GM18868 (cell line): ENCODE data around the gene TSC2.
"Not testable (repeated sequence)": the region's sequence is repeated elsewhere in the genome, so short reads cannot be mapped to it uniquely, and the experiment has no call there.

Source experiments
- ATAC-seq: cut with Tn5 transposase; IDR thresholded peaks from one replicate; pipeline ENCODE4 v1.9.1; 2021; ENCODE audit warnings: mild to moderate bottlenecking, moderate library complexity; ENCODE audit not compliant: unreplicated experiment

The TSC2 gene

DNA sequence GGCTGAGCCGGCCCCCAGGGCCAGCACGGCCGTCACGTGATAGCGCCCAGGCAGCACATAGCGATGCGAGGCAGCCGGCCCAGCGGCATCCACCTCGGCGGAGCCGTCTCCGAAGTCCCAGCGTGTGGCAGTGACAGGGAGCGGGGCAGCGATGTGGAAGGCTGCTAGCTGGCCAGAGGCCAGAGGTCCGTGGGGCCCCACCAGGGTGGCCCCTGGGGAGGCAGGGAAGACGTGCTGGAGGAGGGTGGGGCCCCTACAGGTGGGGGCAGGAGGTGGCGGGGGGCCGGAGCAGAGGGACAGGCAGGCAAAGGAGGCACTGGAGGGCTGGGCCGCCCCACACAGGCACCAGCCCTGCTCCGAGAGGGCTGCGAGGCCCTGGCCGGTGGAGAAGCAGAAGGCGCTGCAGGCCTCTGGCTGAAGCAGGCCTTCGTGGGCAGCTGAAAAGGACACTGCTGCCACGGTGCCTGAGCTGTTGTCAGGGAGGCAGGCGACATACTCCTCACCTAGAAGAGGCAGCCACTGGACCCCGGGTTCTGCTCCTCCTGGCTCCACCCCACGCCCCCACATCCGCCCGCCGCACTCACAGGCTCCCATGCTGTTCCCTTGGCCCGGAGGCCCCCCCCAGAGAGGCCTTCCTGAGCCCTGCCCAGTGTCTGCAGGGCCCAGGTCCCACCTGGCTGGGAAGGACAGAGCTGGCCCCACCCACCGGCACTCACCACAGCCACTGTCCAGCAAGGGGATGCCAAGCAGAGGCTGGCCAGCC lies 70.4 kb downstream of the TSC2 start:
- not testable (repeated sequence) for ATAC-seq

DNA sequence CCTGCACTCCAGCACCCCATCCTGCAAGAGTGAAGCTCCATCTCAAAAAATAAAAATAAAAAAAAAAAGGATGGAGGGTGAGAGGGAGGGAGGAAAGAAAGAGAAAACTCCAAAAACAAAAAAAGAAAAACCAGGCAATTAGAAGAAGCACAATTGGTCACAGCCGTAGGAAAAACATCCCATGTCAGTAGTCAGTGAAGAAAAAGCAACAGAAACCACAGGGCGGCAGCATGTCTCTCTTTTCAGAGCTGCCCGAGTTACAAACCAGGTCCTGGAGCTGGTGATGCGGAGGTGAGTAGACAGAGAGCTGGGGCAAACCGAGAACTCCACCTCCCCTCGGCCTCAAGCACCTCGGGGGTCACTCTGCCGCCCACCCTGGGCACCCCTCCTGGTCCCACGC lies 73.5 kb downstream of the TSC2 start:
- ATAC-seq, result not testable (repeated sequence)

DNA sequence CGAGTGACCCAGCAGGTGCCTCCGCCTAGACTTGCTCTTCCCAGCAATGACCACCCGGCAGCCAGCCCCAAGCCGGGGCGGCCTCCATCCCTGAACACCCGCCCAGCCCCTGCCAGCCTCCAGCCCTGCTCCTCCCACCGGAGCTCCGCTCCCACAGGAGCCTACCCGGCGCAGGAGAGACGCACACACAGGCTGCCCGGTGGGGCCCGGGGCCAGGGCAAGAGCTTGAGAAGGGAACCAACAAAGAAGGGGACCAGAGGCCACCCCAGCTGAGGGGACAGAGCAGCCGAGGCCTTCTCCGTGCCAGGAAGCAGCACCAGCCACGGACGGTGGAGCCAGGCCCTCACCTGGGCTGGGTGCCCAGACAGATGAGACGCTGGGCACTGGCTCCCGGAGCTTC lies 74.1 kb downstream of the TSC2 start:
- no peak for ATAC-seq

DNA sequence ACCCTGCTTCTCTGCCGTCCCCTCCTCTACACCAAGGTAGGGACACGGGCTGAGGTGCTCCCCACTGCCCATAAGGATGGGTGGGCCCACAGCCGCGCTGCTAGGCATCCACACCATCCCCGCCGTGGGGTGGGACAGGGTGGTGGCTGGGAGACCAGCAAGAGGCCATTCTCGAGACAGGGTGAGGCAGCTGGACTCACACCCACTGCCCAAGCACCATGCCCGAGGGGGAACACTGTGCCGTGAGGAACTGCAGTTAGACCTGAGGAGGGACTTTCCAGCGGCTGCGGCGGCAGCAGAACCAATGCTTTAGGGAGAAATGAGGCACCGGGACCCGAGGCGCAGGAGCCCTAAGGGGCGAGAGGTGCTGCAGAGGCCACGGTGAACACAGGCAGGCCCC lies 74.6 kb downstream of the TSC2 start:
- no peak for ATAC-seq

DNA sequence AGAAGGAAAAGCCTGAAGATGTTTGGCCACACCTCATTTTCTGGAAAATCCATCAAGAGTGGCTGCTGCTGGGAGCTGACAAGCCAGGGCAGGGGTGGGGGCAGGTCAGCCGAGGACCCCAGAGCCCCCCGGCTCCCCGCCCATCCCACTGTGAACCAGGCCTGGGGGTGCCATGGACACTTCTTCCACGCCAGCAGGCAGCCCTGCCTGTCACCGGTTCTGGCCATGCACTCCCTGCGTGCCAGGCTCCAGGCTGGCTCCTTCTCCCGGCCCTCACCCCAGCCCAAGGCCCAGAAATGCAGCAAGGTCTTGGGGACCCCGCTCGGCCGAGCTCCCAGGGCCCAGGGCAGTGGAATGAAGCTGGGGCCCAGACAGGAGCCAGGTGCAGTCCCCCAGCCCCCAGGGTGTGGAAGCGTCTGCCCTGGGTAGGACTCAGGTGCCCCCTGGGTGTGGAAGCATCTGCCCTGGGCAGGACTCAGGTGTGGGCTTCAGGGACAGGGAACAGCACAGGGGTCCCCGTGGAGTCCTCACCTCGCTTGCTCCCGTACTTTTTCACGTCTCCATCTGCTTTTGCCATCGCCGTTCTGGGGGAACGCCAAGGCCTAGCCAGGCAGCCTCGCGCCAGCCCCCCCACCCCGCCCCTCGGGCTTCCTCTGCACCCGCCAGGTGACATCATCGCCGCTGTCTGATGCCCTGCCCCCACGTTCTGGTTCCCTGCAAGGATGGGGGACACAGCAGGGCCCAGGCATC lies 75.3 kb downstream of the TSC2 start:
- not testable (repeated sequence) for ATAC-seq

- not testable (repeated sequence) for ATAC-seq
These were observed 76.1 kb downstream of the TSC2 start for GRCh38 chr16:2123706-2124376.

- ATAC-seq, result not testable (repeated sequence)
These were observed 76.5 kb downstream of the TSC2 start for GRCh38 chr16:2124377-2124693.

GRCh38 chr16:2124694-2125444 lies 77.1 kb downstream of the TSC2 start:
- not testable (repeated sequence) for ATAC-seq

DNA sequence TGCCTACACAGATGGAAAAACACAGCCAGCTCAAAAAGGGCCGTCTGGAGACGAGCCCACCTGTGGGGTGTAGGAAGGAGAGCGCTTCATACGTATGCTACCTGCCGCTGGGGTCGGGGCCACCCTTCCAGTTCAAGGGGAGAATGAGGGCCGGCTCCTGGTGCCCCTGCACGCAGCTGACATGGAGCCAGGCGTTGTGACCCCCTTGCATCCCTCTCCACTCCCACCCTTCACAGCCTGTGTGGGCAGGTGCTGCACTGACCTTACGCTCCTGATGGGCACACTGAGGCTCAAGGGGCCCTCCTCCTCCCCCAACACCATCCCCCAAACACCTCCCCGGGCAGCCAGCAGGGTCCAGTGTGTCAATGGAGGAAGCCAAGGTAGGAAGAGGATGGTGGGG lies 77.8 kb downstream of the TSC2 start:
- not testable (repeated sequence) for ATAC-seq

GRCh38 chr16:2126161-2126743 lies 78.5 kb downstream of the TSC2 start:
- ATAC-seq, result not testable (repeated sequence)

DNA sequence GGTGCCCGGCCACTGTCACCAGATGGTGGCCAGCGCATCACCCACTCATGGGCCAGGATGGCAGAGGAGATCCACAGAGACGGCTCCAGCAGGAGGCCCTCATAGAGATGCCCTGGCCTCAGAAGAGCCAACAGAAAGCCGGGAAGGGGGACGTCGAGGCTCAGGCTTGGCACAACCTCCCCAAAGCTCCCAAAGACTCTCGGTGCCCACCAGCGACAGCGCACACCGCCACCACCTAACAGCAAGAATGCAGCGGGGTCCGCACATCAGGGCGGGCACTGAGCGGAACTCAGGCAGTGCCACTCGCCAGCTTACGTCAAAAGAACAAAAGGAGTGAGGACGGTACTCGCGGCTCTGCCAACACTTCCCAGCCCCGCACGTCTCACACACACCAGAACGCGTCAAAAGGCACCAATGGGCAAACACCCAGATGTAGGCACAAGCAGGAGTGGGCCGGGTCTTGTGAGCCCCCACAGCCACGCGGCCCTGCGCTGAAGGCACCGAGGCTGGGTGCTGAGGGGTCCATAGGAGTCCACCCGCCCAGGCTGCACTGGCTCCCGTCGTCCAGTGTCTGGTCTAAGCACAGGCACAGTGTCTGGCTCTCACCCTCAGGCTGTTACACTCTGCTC lies 79.3 kb downstream of the TSC2 start:
- ATAC-seq, result not testable (repeated sequence)

DNA sequence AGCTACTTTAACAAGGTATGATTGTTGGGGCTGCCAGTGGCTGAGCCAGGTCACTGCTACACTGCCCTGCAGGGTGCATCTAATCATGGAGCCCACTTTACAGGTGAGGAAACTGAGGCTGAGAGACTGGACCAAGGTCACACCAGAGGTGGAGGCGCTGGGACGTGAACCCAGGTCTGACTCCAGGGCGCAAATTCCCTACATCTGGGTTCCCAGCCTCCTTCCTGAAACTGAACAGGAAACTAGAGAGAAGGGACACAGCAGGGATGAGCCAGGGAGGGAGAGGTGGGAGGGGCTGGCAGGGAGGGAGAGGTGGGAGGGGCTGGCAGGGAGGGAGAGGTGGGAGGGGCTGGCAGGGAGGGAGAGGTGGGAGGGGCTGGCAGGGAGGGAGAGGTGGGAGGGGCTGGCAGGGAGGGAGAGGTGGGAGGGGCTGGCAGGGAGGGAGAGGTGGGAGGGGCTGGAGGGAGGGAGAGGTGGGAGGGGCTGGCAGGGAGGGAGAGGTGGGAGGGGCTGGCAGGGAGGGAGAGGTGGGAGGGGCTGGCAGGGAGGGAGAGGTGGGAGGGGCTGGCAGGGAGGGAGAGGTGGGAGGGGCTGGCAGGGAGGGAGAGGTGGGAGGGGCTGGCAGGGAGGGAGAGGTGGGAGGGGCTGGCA lies 80.0 kb downstream of the TSC2 start:
- not testable (repeated sequence) for ATAC-seq

DNA sequence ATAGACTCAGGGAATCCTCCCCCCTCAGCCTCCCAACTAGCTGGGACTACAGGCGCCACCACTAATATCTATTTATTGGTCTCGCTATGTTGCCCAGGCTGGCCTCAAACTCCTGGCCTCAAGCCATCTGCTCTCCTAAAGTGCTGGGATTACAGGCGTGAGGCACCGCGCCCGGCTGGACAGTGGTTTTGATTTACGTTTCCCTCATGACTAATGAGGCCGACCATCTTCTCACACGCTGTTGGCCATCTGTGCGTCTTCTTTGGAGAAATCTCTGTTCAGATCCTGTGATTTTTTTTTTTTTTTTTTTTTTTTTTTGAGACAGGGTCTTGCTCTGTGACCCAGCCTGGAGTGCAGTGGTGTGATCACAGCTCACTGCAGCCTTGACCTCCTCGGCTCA lies 81.5 kb downstream of the TSC2 start:
- not testable (repeated sequence) for ATAC-seq

DNA sequence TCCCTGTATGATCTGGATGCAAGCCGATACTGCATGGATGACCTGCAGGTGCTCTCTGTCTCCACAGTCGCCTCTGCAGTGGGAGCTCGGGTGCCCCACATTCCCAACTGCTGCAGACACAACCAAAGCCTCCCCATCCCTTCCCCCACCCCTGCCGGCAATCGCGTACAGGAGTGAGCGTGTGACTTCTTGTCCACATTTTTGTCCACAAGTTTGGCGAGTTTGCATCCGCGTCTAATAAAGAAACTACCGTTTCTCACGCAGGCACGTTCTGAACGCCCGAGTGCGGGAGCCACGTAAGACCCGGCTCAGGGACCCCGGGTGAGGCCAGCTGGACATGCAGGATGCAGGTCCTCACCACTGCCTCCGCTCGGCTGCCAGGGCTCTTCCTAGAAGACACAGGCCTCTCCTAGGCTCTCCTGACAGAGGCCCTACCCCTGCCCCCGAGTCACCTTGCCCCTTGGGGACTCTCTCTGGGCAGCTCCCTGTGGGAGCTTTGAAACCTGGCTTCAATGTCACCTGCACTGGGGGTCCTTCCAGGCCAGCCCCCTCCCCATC lies 82.2 kb downstream of the TSC2 start:
- not testable (repeated sequence) for ATAC-seq

- ATAC-seq, result not testable (repeated sequence)
These were observed 86.0 kb downstream of the TSC2 start for GRCh38 chr16:2133797-2134196.

- ATAC-seq, result not testable (repeated sequence)
These were observed 87.3 kb downstream of the TSC2 start for GRCh38 chr16:2135071-2135470.

DNA sequence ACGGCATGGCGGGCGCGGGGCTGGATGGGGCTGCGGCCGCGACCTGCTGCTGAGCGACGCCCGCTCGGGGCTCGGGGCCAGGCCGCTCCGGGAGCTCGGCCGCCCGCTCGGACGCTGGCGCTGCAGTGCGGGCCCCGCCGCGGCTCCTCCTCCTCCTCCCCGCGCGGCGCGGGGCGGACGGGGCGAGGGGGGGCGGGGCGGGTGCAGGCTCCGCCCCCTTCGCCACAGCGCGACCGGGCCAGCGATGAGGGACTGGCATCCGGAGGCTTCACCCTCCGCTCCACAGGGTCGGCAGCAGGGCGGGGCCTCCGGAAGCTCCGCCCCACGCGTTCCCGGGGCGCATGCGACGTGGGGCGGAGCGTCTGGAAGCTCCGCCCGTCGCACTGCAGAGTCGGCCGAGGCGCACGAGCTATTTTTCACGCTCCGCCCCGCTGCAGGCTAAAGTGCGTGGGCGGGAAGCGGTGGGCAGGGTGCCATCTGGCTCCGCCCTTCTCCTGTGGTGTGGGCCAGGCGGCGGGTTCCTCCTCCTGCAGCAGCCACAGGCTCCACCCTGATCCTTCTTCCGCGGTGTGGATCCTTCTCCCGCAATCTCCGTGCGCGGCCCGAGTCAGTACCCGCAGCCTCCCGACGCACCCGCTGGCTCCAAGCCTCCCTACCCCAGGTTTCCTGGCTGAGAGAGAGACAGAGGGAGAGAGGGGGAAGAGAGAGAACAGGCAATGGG lies 88.1 kb downstream of the TSC2 start, which contains the start of gene PKD1:
TSS of gene PKD1 (minus strand) at position 129 of the 721 bp plus-strand sequence. CDS start 209 bp downstream, outside the sequence.
- ATAC-seq, result not testable (repeated sequence)
